Measurements from ENCODE around the gene CRYBG2.

- no peak for TF ChIP-seq POLR2A (IDR thresholded peaks at IDR 0.05)
- TF ChIP-seq, protein P1, sequence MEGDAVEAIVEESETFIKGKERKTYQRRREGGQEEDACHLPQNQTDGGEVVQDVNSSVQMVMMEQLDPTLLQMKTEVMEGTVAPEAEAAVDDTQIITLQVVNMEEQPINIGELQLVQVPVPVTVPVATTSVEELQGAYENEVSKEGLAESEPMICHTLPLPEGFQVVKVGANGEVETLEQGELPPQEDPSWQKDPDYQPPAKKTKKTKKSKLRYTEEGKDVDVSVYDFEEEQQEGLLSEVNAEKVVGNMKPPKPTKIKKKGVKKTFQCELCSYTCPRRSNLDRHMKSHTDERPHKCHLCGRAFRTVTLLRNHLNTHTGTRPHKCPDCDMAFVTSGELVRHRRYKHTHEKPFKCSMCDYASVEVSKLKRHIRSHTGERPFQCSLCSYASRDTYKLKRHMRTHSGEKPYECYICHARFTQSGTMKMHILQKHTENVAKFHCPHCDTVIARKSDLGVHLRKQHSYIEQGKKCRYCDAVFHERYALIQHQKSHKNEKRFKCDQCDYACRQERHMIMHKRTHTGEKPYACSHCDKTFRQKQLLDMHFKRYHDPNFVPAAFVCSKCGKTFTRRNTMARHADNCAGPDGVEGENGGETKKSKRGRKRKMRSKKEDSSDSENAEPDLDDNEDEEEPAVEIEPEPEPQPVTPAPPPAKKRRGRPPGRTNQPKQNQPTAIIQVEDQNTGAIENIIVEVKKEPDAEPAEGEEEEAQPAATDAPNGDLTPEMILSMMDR (IDR thresholded peaks at IDR 0.05): no peak
These were observed 36.2 kb downstream of the CRYBG2 start, which contains the start of gene CD52 for GRCh38 chr1:26317612-26318337.
